ENCODE results near the gene OXCT2.

Gene OXCT2

GRCh38 chr1:39732730-39733129 is 38.4 kb downstream of the OXCT2 start:
- Mint-ChIP-seq H3K9me3 (peaks cover 3% of the 10 kb centered on the region), H3K36me3 (ENCODE audit: low read depth) (no peaks in the 10 kb centered on the region), H3K4me3 (no peak overlapping the region), H3K27me3 (ENCODE audit: low read depth) (peaks cover 85% of the 10 kb centered on the region), H3K27ac (no peak overlapping the region), H3K4me1 (no peaks in the 10 kb centered on the region)
- TF ChIP-seq CTCF (IDR thresholded peaks at IDR 0.05; ENCODE audit: unreplicated experiment in 3 of 3), result no peak

GRCh38 chr1:39729842-39730241 is 41.3 kb downstream of the OXCT2 start:
- Mint-ChIP-seq H3K4me3 (no peak overlapping the region), H3K4me1 (no peaks in the 10 kb centered on the region), H3K27ac (no peak overlapping the region), H3K9me3 (peaks cover 7% of the 10 kb centered on the region), H3K36me3 (ENCODE audit: low read depth) (no peaks in the 10 kb centered on the region), H3K27me3 (ENCODE audit: low read depth) (peaks cover 90% of the 10 kb centered on the region)
- TF ChIP-seq CTCF (IDR thresholded peaks at IDR 0.05; ENCODE audit: unreplicated experiment in 3 of 3), result no peak

GRCh38 chr1:39729030-39729429 is 42.1 kb downstream of the OXCT2 start:
- Mint-ChIP-seq H3K4me1 (no peaks in the 10 kb centered on the region), H3K4me3 (no peak overlapping the region), H3K27me3 (ENCODE audit: low read depth) (peaks cover 90% of the 10 kb centered on the region), H3K36me3 (ENCODE audit: low read depth) (no peaks in the 10 kb centered on the region), H3K9me3 (peaks cover 7% of the 10 kb centered on the region), H3K27ac (no peak overlapping the region)
- TF ChIP-seq CTCF (IDR thresholded peaks at IDR 0.05; ENCODE audit: unreplicated experiment in 3 of 3), result no peak

GRCh38 chr1:39727932-39728317 is 43.2 kb downstream of the OXCT2 start:
- no peak for TF ChIP-seq CTCF (IDR thresholded peaks at IDR 0.05; ENCODE audit: unreplicated experiment in 3 of 3)
- H3K4me1 Mint-ChIP-seq, result no peaks in the 10 kb centered on the region
- H3K9me3 Mint-ChIP-seq, result peaks cover 7% of the 10 kb centered on the region
- no peaks in the 10 kb centered on the region for H3K36me3 Mint-ChIP-seq (ENCODE audit: low read depth)
- peaks cover 82% of the 10 kb centered on the region for H3K27me3 Mint-ChIP-seq (ENCODE audit: low read depth)
- H3K4me3 Mint-ChIP-seq, result no peak overlapping the region
- H3K27ac Mint-ChIP-seq, result no peak overlapping the region

GRCh38 chr1:39727221-39727931 is 43.8 kb downstream of the OXCT2 start:
- no peaks in the 10 kb centered on the region for H3K4me1 Mint-ChIP-seq
- H3K4me3 Mint-ChIP-seq, result no peak overlapping the region
- H3K27ac Mint-ChIP-seq, result no peak overlapping the region
- TF ChIP-seq CTCF (IDR thresholded peaks at IDR 0.05; ENCODE audit: unreplicated experiment in 3 of 3), result no peak
- no peaks in the 10 kb centered on the region for H3K36me3 Mint-ChIP-seq (ENCODE audit: low read depth)
- peaks cover 81% of the 10 kb centered on the region for H3K27me3 Mint-ChIP-seq (ENCODE audit: low read depth)
- H3K9me3 Mint-ChIP-seq, result peaks cover 7% of the 10 kb centered on the region

GRCh38 chr1:39726600-39726999 is 44.5 kb downstream of the OXCT2 start:
- H3K27me3 Mint-ChIP-seq (ENCODE audit: low read depth), result peaks cover 86% of the 10 kb centered on the region
- no peak for TF ChIP-seq CTCF (IDR thresholded peaks at IDR 0.05; ENCODE audit: unreplicated experiment in 3 of 3)
- peaks cover 7% of the 10 kb centered on the region for H3K9me3 Mint-ChIP-seq
- no peak overlapping the region for H3K4me3 Mint-ChIP-seq
- H3K36me3 Mint-ChIP-seq (ENCODE audit: low read depth), result no peaks in the 10 kb centered on the region
- no peaks in the 10 kb centered on the region for H3K4me1 Mint-ChIP-seq
- H3K27ac Mint-ChIP-seq, result no peak overlapping the region
